ENCODE measurements around the gene SPANXD. TPM values are rescaled to one million over a fixed set of nuclear protein-coding genes. Genes with fewer than 3 reads are reported as not detected.

SPANXD gene
- total and polyA plus RNA-seq, 2 donors (not counting 3 experiments of a cell fraction or from before 2014, with no cell fraction given) = not detected

GRCh38 chrX:141662781-141663180, 35.8 kb downstream of the SPANXD start:
- no peaks in the 10 kb centered on the region for H3K27me3 ChIP-seq (ENCODE audit: control insufficient read depth in 2 of 2, insufficient read depth in 2 of 2, low read length in 2 of 2)
- dilution Hi-C loops (cut with MboI; ENCODE audit: extremely low pct_ligation_motif_present, low sequenced_read_pairs) = no loop called here
- H3K9ac ChIP-seq (replicated peaks; ENCODE audit: extremely low read depth, insufficient read depth, low read length) = no peak overlapping the region
- POLR2A ChIA-PET = no interaction called here
- FAIRE-seq = no peak
- DNase-seq (ENCODE audit: low read depth, low spot score) = no peak
- H3K27ac ChIP-seq (ENCODE audit: insufficient read depth, low read depth, low read length) = no peak overlapping the region
- no peaks in the 10 kb centered on the region for H3K9me3 ChIP-seq (replicated peaks; ENCODE audit: control insufficient read depth, insufficient read depth, low read length)
- BruUV-seq (replicated peaks) = no TSS peak
- CTCF ChIA-PET = no interaction called here
- H3K9me1 ChIP-seq (replicated peaks; ENCODE audit: control insufficient read depth, extremely low read depth, insufficient read depth, low read length) = no peaks in the 10 kb centered on the region
- TF ChIP-seq JUN (IDR thresholded peaks at IDR 0.05; ENCODE audit: borderline replicate concordance, insufficient read depth, insufficient read length, low read depth) = no peak
- H3K4me1 ChIP-seq (ENCODE audit: control insufficient read depth, extremely low read depth, insufficient read depth, low read length) = no peaks in the 10 kb centered on the region
- no peak overlapping the region for H3K4me2 ChIP-seq (ENCODE audit: insufficient read depth, low read length)
- no peak overlapping the region for H2AFZ ChIP-seq (ENCODE audit: low read depth, low read length)
- intact Hi-C loops (cut with micrococcal nuclease) = no loop called here
- H4K20me1 ChIP-seq (replicated peaks; ENCODE audit: control insufficient read depth, extremely low read depth, insufficient read depth, low read length) = no peaks in the 10 kb centered on the region
- H3K79me2 ChIP-seq (ENCODE audit: control insufficient read depth, insufficient read depth, low read length) = no peaks in the 10 kb centered on the region
- no peaks in the 10 kb centered on the region for H3K36me3 ChIP-seq (ENCODE audit: control insufficient read depth in 2 of 2, extremely low read depth in 1 of 2, insufficient read depth in 2 of 2, low read length in 2 of 2)
- H3K4me3 ChIP-seq (replicated peaks in 1 of 3; ENCODE audit: insufficient read depth in 1 of 3, low read depth in 1 of 3, low read length in 3 of 3) = no peak overlapping the region

GRCh38 chrX:141652286-141652685, 46.3 kb downstream of the SPANXD start:
- Histone ChIP-seq H3K36me3 (ENCODE audit: control insufficient read depth in 2 of 2, extremely low read depth in 1 of 2, insufficient read depth in 2 of 2, low read length in 2 of 2) (no peaks in the 10 kb centered on the region), H3K27me3 (ENCODE audit: control insufficient read depth in 2 of 2, insufficient read depth in 2 of 2, low read length in 2 of 2) (no peaks in the 10 kb centered on the region), H2AFZ (ENCODE audit: low read depth, low read length) (no peak overlapping the region), H3K9me3 (replicated peaks; ENCODE audit: control insufficient read depth, insufficient read depth, low read length) (no peaks in the 10 kb centered on the region), H4K20me1 (replicated peaks; ENCODE audit: control insufficient read depth, extremely low read depth, insufficient read depth, low read length) (no peaks in the 10 kb centered on the region), H3K4me1 (ENCODE audit: control insufficient read depth, extremely low read depth, insufficient read depth, low read length) (no peaks in the 10 kb centered on the region), H3K27ac (ENCODE audit: insufficient read depth, low read depth, low read length) (no peak overlapping the region), H3K4me2 (ENCODE audit: insufficient read depth, low read length) (no peak overlapping the region), H3K79me2 (ENCODE audit: control insufficient read depth, insufficient read depth, low read length) (no peaks in the 10 kb centered on the region), H3K4me3 (replicated peaks in 1 of 3; ENCODE audit: insufficient read depth in 1 of 3, low read depth in 1 of 3, low read length in 3 of 3) (no peak overlapping the region), H3K9me1 (replicated peaks; ENCODE audit: control insufficient read depth, extremely low read depth, insufficient read depth, low read length) (no peaks in the 10 kb centered on the region), H3K9ac (replicated peaks; ENCODE audit: extremely low read depth, insufficient read depth, low read length) (no peak overlapping the region)
- BruUV-seq (replicated peaks) = no TSS peak
- no peak for DNase-seq (ENCODE audit: low read depth, low spot score)
- no peak for TF ChIP-seq JUN (IDR thresholded peaks at IDR 0.05; ENCODE audit: borderline replicate concordance, insufficient read depth, insufficient read length, low read depth)
- no peak for TF ChIP-seq GATA2 (IDR thresholded peaks at IDR 0.05; ENCODE audit: insufficient read depth, insufficient read length, low read depth, low read length)
- no peak for TF ChIP-seq FOS (IDR thresholded peaks at IDR 0.05; ENCODE audit: borderline replicate concordance, insufficient read depth, low read length)
- TF ChIP-seq MYC (IDR thresholded peaks at IDR 0.05; ENCODE audit: low read depth, low read length) = no peak
- no peak for TF ChIP-seq POLR2AphosphoS5 (IDR thresholded peaks at IDR 0.05; ENCODE audit: insufficient read depth, low read depth, low read length)
- no peak for TF ChIP-seq POLR2A (IDR thresholded peaks at IDR 0.05; ENCODE audit: low read depth, low read length)
- TF ChIP-seq MAX (IDR thresholded peaks at IDR 0.05; ENCODE audit: insufficient read depth, insufficient read length) = no peak
- no peak for TF ChIP-seq CTCF (IDR thresholded peaks at IDR 0.05; ENCODE audit: extremely low read depth in 1 of 2, insufficient read depth in 1 of 2, low read depth in 1 of 2, low read length in 2 of 2)
- TF ChIP-seq EZH2 (IDR thresholded peaks at IDR 0.05; ENCODE audit: borderline replicate concordance, low read depth, low read length, severe bottlenecking) = no peak
- FAIRE-seq = no peak
- CTCF ChIA-PET = no interaction called here
- intact Hi-C loops (cut with micrococcal nuclease) (no loop called here), dilution Hi-C loops (cut with MboI; ENCODE audit: extremely low pct_ligation_motif_present, low sequenced_read_pairs) (no loop called here)
- POLR2A ChIA-PET = no interaction called here

Data from endothelial cell of umbilical vein (primary cell).